Panc1 (cell line): ENCODE results near the gene EEIG2. TPM values are rescaled to one million over a fixed set of nuclear protein-coding genes. Genes with fewer than 3 reads are reported as not detected.

Source experiments
- ATAC-seq: fragments of 200-7000 bp; cut with Tn5 transposase; 2 replicates; pipeline ENCODE4 v1.9.1; 2020; ENCODE audit warnings: mild to moderate bottlenecking, moderate library complexity
- BruUV-seq: library from RNA; stranded (reverse); fragments of 400-500 nt; replicated peaks from 2 replicates; lab custom pipeline; 2021; lab: Mats Ljungman, UMichigan
- CTCF ChIA-PET: fragments of 300-600 bp; sonication (Branson Sonifier 250); formaldehyde crosslinking; loops from one replicate; lab custom pipeline; 2022; ENCODE audit warnings: antibody characterized with exemption; lab: Charles Lee
- POLR2A ChIA-PET: fragments of 300-600 bp; sonication (Branson Sonifier 250); formaldehyde crosslinking; loops from one replicate; lab custom pipeline; 2022; ENCODE audit warnings: antibody characterized with exemption; lab: Charles Lee
- DNase-seq: peaks from one replicate; pipeline ENCODE4 v3.0.0-alpha.2; 2010; ENCODE audit warnings: low read depth, low spot score
- H3K27ac ChIP-seq: 2 replicates; pipeline ENCODE4 v1.5.1; 2011; ENCODE audit warnings: mild to moderate bottlenecking, low read length, inconsistent platforms
- H3K27me3 ChIP-seq: fragments of 200-500 bp; sonication (Bioruptor generic); 2 replicates; pipeline ENCODE4 v1.6.0; 2014; ENCODE audit warnings: low read length, inconsistent platforms; ENCODE audit not compliant: control insufficient read depth, insufficient read depth
- H3K36me3 ChIP-seq: fragments of 200-500 bp; sonication (Bioruptor generic); 2 replicates; pipeline ENCODE4 v1.5.1; 2014; ENCODE audit warnings: inconsistent platforms, mild to moderate bottlenecking, low read length, moderate library complexity; ENCODE audit not compliant: control insufficient read depth, insufficient read depth
- H3K4me1 ChIP-seq: 2 replicates; pipeline ENCODE4 v1.5.1; 2011; ENCODE audit warnings: inconsistent platforms, mild to moderate bottlenecking, low read length, moderate library complexity; ENCODE audit not compliant: control insufficient read depth, insufficient read depth
- H3K4me3 ChIP-seq, 2 experiments: 2 replicates each; pipeline ENCODE4 v1.5.1; 2011 to 2012; ENCODE audit warnings: low read depth in 2 of 2, low read length in 2 of 2, mild to moderate bottlenecking in 2 of 2, inconsistent platforms in 1 of 2, moderate library complexity in 1 of 2
- H3K9me3 ChIP-seq: fragments of 200-500 bp; sonication (Bioruptor generic); 2 replicates; pipeline ENCODE4 v1.5.1; 2014; ENCODE audit warnings: low read depth, mild to moderate bottlenecking, inconsistent platforms, low read length, moderate library complexity; ENCODE audit not compliant: control insufficient read depth, insufficient read depth
- CTCF ChIP-seq: fragments of 450-650 bp; IDR thresholded peaks from 2 replicates; pipeline ENCODE4 v1.5.1; 2017; ENCODE audit warnings: mild to moderate bottlenecking
- POLR2AphosphoS5 ChIP-seq: IDR thresholded peaks from 2 replicates; pipeline ENCODE4 v1.6.1; 2012; ENCODE audit warnings: mild to moderate bottlenecking, low read depth, low read length, moderate library complexity
- REST ChIP-seq, 2 experiments: IDR thresholded peaks; 2 replicates each; pipeline ENCODE4 v1.6.1; 2011 to 2012; ENCODE audit warnings: low read depth in 2 of 2, control low read depth in 1 of 2, low read length in 1 of 2, mild to moderate bottlenecking in 1 of 2, moderate library complexity in 1 of 2; ENCODE audit not compliant: insufficient read depth in 1 of 2
- SIN3A ChIP-seq: IDR thresholded peaks from 2 replicates; pipeline ENCODE4 v1.6.1; 2012; ENCODE audit warnings: low read depth, mild to moderate bottlenecking, low read length, moderate library complexity, borderline replicate concordance; ENCODE audit not compliant: insufficient read depth
- TCF7L2 ChIP-seq: IDR thresholded peaks from 2 replicates; pipeline ENCODE4 v1.6.1; 2011; ENCODE audit warnings: mild to moderate bottlenecking, low read depth, low read length, inconsistent platforms
- in situ Hi-C: cut with HindIII; loops from 2 replicates; pipeline ENCODE4 v1.10.0; 2016; ENCODE audit warnings: low sequenced_read_pairs, low pct_unique_long_range_greater_than_20kb
- intact Hi-C: fragments of 100-400 bp; cut with micrococcal nuclease; formaldehyde crosslinking; loops from one replicate; pipeline ENCODE4 v1.10.0; 2022; ENCODE audit not compliant: unreplicated experiment
- total RNA-seq: library from RNA; stranded (reverse); gene quantifications from one replicate; pipeline ENCODE4 v1.2.1, GENCODE V29; 2021; ENCODE audit not compliant: unreplicated experiment

The EEIG2 gene
- total RNA-seq, 1 experiment from 2014 or later, result 5.4 TPM

- Histone ChIP-seq H3K4me1 (no peaks in the 10 kb centered on the region), H3K27ac (no peak overlapping the region), H3K27me3 (no peaks in the 10 kb centered on the region), H3K9me3 (no peaks in the 10 kb centered on the region), H3K4me3 (no peak overlapping the region), H3K36me3 (no peaks in the 10 kb centered on the region)
- DNase-seq, result no peak
- in situ Hi-C loops, result no loop called here
- intact Hi-C loops, result no loop called here
- no peak for ATAC-seq
- no peak for TF ChIP-seq REST (IDR thresholded peaks at IDR 0.05; ENCODE audit: insufficient read depth in 1 of 2, low read depth in 2 of 2, low read length in 1 of 2)
- TF ChIP-seq CTCF, result no peak
- no TSS peak for BruUV-seq
- CTCF ChIA-PET, result no interaction called here
- POLR2A ChIA-PET, result no interaction called here
Measured at GRCh38 chr1:108531444-108531843, 28.5 kb upstream of the EEIG2 start.

- Histone ChIP-seq H3K4me3 (no peak overlapping the region), H3K36me3 (no peaks in the 10 kb centered on the region), H3K27me3 (no peaks in the 10 kb centered on the region), H3K9me3 (no peaks in the 10 kb centered on the region), H3K4me1 (no peaks in the 10 kb centered on the region), H3K27ac (no peak overlapping the region)
- ChIA-PET POLR2A (no interaction called here), CTCF (no interaction called here)
- ATAC-seq (no peak), DNase-seq (no peak)
- no TSS peak for BruUV-seq
- TF ChIP-seq SIN3A (no peak), POLR2AphosphoS5 (no peak), CTCF (no peak), TCF7L2 (no peak), REST (IDR thresholded peaks at IDR 0.05; ENCODE audit: insufficient read depth in 1 of 2, low read depth in 2 of 2, low read length in 1 of 2) (no peak)
- in situ Hi-C loops (no loop called here), intact Hi-C loops (no loop called here)
Measured at GRCh38 chr1:108532730-108533129, 27.2 kb upstream of the EEIG2 start.
